ENCODE data around the gene IL34. TPM values are rescaled to one million over a fixed set of nuclear protein-coding genes. Genes with fewer than 3 reads are reported as not detected.

Gene IL34
- total and polyA plus RNA-seq, 2 of the 13 experiments (the other 11 are each of a cell fraction or from before 2014, with no cell fraction given), result 1.2 to 1.3 TPM

DNA sequence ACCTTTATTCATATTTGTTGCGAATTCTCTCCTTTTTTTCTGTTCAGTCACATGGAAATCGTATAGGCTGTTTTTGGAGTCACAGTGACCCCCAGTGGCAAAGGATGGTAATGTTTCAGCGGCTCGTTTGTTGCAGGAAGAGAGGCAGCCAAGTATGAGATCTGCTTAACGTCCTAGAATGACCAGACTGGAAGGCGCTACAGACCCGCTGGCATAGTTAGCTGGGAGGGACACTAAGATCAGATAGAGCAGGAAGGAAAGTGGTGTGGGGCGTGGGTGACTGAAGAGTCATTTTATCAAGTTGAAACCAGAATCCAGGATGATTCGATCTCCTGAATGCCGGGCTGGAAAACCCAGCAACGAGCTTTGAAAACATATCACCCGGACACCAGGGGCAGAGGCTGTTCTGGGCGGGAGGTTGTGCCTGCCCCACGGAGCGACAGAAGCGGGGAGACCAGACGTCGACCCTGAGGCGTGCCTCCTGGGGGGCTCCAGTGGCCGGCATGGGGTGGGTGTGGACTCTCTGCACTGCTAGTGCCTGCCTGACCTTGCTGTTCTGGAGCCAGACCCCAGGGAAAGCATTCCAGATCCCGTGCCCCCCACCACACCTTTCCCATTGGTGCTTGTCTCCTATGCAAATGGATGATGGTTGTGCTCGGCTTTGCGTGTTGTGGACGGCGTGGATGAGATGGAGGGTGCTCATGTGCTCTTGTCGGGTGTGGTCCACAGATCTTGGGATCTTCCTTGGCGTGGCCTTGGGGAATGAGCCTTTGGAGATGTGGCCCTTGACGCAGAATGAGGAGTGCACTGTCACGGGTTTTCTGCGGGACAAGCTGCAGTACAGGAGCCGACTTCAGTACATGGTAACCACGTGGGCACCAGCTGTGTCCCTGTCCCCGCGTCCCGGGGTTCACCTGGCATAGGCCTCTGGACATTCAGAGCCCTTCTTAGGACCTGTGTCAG, 7.7 kb downstream of the IL34 start (continued):
- 0 out of 2 replicates have a peak, but pooled peaks have one; percentile 5 for TF ChIP-seq MEIS1 (CRISPR knock-in tag; IDR thresholded peaks at IDR 0.05; ENCODE audit: borderline replicate concordance)
- no peak for TF ChIP-seq HNRNPLL (IDR thresholded peaks at IDR 0.05; ENCODE audit: low read depth, low read length, poor library complexity, severe bottlenecking)
- TF ChIP-seq ZNF615 (CRISPR knock-in tag; IDR thresholded peaks at IDR 0.05; ENCODE audit: borderline replicate concordance), result no peak
- peak; percentile 45; the same call in 1 of the 2 replicates for TF ChIP-seq SIX1 (CRISPR knock-in tag; IDR thresholded peaks at IDR 0.05; ENCODE audit: borderline replicate concordance)
- 0 out of 2 replicates have a peak, but pooled peaks have one; percentile 53 for TF ChIP-seq NFKB2 (CRISPR knock-in tag; IDR thresholded peaks at IDR 0.05; ENCODE audit: borderline replicate concordance)
- peak; percentile 48; the same call in 1 of the 2 replicates for TF ChIP-seq GATAD2A (CRISPR knock-in tag; IDR thresholded peaks at IDR 0.05)
- 0 out of 2 replicates have a peak, but pooled peaks have one; percentile 8 for TF ChIP-seq IKZF5 (CRISPR knock-in tag; IDR thresholded peaks at IDR 0.05)
- TF ChIP-seq ZNF17 (CRISPR knock-in tag; IDR thresholded peaks at IDR 0.05), result no peak
- 0 out of 2 replicates have a peak, but pooled peaks have one; percentile 44 for TF ChIP-seq ZNF292 (CRISPR knock-in tag; IDR thresholded peaks at IDR 0.05; ENCODE audit: borderline replicate concordance, low read depth)
- TF ChIP-seq, protein P1, sequence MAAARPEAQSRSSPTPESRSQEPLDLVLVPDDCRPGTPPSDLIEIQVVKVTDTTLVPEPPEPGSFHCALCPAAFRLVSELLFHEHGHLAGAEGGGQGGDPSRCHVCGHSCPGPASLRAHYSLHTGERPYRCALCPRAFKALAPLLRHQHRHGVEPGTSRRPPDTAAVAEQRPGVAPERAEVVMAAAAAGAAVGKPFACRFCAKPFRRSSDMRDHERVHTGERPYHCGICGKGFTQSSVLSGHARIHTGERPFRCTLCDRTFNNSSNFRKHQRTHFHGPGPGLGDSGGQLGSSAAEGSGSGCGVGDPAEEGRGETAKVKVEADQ (CRISPR knock-in tag; IDR thresholded peaks at IDR 0.05; ENCODE audit: borderline replicate concordance), result no peak
- TF ChIP-seq THAP11 (CRISPR knock-in tag; IDR thresholded peaks at IDR 0.05), result peak; percentile 58; the same call in 1 of the 2 replicates
- no peak for TF ChIP-seq RBM22 (optimal IDR thresholded peaks at IDR 0.05; ENCODE audit: low read length)
- no peak for TF ChIP-seq KLF15 (CRISPR knock-in tag; IDR thresholded peaks at IDR 0.05; ENCODE audit: borderline replicate concordance)
- no peak for TF ChIP-seq NONO (IDR thresholded peaks at IDR 0.05)
- 0 out of 2 replicates have a peak, but pooled peaks have one; percentile 30 for TF ChIP-seq NONO (CRISPR knock-in tag; conservative IDR thresholded peaks at IDR 0.05)
- TF ChIP-seq ZNF549 (CRISPR knock-in tag; IDR thresholded peaks at IDR 0.05), result no peak
- no peak for TF ChIP-seq HOXA7 (CRISPR knock-in tag; IDR thresholded peaks at IDR 0.05)
- no peak for TF ChIP-seq POLR2G (IDR thresholded peaks at IDR 0.05; ENCODE audit: low read depth, low read length)
- TF ChIP-seq, protein P2, sequence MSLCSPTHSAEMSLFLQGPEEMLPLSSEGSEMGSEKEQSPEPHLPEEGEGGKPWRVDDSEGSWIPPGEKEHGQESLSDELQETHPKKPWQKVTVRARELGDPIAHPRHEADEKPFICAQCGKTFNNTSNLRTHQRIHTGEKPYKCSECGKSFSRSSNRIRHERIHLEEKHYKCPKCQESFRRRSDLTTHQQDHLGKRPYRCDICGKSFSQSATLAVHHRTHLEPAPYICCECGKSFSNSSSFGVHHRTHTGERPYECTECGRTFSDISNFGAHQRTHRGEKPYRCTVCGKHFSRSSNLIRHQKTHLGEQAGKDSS (CRISPR knock-in tag; IDR thresholded peaks at IDR 0.05; ENCODE audit: borderline replicate concordance, low read depth), result peak; percentile 46; the same call in 1 of the 2 replicates
- TF ChIP-seq BRD4 (CRISPR knock-in tag; IDR thresholded peaks at IDR 0.05), result no peak
- no peak for TF ChIP-seq SAFB2 (CRISPR knock-in tag; IDR thresholded peaks at IDR 0.05; ENCODE audit: borderline replicate concordance, low read depth)
- no peak for TF ChIP-seq ZNF552 (CRISPR knock-in tag; IDR thresholded peaks at IDR 0.05; ENCODE audit: borderline replicate concordance)
- TF ChIP-seq, protein P3, sequence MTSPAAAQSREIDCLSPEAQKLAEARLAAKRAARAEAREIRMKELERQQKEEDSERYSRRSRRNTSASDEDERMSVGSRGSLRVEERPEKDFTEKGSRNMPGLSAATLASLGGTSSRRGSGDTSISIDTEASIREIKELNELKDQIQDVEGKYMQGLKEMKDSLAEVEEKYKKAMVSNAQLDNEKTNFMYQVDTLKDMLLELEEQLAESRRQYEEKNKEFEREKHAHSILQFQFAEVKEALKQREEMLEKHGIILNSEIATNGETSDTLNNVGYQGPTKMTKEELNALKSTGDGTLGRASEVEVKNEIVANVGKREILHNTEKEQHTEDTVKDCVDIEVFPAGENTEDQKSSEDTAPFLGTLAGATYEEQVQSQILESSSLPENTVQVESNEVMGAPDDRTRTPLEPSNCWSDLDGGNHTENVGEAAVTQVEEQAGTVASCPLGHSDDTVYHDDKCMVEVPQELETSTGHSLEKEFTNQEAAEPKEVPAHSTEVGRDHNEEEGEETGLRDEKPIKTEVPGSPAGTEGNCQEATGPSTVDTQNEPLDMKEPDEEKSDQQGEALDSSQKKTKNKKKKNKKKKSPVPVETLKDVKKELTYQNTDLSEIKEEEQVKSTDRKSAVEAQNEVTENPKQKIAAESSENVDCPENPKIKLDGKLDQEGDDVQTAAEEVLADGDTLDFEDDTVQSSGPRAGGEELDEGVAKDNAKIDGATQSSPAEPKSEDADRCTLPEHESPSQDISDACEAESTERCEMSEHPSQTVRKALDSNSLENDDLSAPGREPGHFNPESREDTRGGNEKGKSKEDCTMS (CRISPR knock-in tag; conservative IDR thresholded peaks at IDR 0.05), result no peak
